ENCODE data around the gene DHX16.

DNA sequence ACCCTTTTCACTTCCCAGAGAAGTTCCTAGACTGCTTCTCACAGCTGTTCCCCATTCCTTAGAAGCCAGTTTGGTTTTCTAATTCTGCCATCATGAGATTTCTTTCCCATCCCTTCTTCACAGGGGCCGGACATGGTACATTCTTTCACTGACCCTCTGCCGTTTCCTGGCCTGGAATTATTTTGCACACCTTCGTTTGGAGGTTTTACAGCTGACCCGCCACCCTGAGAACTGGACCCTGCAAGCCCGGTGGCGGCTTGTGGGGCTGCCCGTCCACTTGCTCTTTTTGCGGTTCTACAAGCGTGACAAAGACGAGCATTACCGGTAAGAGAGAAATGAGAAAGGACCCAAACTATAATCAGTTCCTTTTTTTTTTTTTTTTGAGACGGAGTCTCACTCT lies 21.7 kb downstream of the DHX16 start:
- TF ChIP-seq EZH2 (IDR thresholded peaks at IDR 0.05; ENCODE audit: low read length) = no peak
- TF ChIP-seq, protein P1, sequence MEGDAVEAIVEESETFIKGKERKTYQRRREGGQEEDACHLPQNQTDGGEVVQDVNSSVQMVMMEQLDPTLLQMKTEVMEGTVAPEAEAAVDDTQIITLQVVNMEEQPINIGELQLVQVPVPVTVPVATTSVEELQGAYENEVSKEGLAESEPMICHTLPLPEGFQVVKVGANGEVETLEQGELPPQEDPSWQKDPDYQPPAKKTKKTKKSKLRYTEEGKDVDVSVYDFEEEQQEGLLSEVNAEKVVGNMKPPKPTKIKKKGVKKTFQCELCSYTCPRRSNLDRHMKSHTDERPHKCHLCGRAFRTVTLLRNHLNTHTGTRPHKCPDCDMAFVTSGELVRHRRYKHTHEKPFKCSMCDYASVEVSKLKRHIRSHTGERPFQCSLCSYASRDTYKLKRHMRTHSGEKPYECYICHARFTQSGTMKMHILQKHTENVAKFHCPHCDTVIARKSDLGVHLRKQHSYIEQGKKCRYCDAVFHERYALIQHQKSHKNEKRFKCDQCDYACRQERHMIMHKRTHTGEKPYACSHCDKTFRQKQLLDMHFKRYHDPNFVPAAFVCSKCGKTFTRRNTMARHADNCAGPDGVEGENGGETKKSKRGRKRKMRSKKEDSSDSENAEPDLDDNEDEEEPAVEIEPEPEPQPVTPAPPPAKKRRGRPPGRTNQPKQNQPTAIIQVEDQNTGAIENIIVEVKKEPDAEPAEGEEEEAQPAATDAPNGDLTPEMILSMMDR (optimal IDR thresholded peaks at IDR 0.05 in 1 of 3, IDR thresholded peaks at IDR 0.05 in 1 of 3, conservative IDR thresholded peaks at IDR 0.05 in 1 of 3; ENCODE audit: extremely low read depth in 1 of 3, insufficient read depth in 2 of 3, low read length in 3 of 3) = no peak
